Measurements from ENCODE around the gene POU2F1. TPM values are rescaled to one million over a fixed set of nuclear protein-coding genes. Genes with fewer than 3 reads are reported as not detected.

POU2F1 gene
- total and polyA plus RNA-seq, 7 donors: 2.3 to 35.5 (median 15.0) TPM

DNA sequence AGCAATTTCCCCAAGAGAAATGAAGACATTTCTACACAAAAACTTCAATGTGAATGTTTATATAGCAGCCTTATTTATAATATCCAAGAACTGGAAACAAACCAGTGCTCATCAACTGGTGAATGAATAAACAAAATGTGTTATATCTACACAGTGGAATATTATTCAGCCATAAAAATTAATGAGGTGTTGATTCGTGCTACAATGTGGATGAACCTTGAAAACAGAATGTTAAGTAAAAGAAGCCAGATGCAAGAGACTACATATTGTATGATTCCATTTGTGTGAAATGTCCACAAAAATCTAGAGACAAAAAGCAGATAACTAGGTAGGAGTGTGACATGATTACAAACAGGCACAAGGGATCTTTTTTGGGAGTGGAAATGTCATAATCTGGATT is 187.7 kb downstream of the POU2F1 start:
- Histone ChIP-seq H3K27ac (no peak overlapping the region), H3K9me3 (no peaks in the 10 kb centered on the region), H3K36me3 (peaks cover 6 to 46% (median 15%) of the 10 kb centered on the region in 4 donors), H3K4me1 (no peaks in the 10 kb centered on the region), H3K27me3 (no peaks in the 10 kb centered on the region), H3K4me3 (no peak overlapping the region)
- no peak for DNase-seq
- intact Hi-C loops (cut with DNase I): no loop called here
- no peak for TF ChIP-seq POLR2A (IDR thresholded peaks at IDR 0.05)
- no peak for TF ChIP-seq POLR2AphosphoS5 (IDR thresholded peaks at IDR 0.05)
- TF ChIP-seq, protein P1, sequence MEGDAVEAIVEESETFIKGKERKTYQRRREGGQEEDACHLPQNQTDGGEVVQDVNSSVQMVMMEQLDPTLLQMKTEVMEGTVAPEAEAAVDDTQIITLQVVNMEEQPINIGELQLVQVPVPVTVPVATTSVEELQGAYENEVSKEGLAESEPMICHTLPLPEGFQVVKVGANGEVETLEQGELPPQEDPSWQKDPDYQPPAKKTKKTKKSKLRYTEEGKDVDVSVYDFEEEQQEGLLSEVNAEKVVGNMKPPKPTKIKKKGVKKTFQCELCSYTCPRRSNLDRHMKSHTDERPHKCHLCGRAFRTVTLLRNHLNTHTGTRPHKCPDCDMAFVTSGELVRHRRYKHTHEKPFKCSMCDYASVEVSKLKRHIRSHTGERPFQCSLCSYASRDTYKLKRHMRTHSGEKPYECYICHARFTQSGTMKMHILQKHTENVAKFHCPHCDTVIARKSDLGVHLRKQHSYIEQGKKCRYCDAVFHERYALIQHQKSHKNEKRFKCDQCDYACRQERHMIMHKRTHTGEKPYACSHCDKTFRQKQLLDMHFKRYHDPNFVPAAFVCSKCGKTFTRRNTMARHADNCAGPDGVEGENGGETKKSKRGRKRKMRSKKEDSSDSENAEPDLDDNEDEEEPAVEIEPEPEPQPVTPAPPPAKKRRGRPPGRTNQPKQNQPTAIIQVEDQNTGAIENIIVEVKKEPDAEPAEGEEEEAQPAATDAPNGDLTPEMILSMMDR (IDR thresholded peaks at IDR 0.05): no peak
- TF ChIP-seq EP300 (IDR thresholded peaks at IDR 0.05): no peak
- WGBS, 2 donors: 88 to 90% methylated on average over 1 of the region's 1 CpG

- Histone ChIP-seq H3K4me3 (no peak overlapping the region), H3K9me3 (no peaks in the 10 kb centered on the region), H3K27me3 (no peaks in the 10 kb centered on the region), H3K4me1 (no peaks in the 10 kb centered on the region), H3K36me3 (peaks cover 6 to 54% (median 18%) of the 10 kb centered on the region in 4 donors), H3K27ac (no peak overlapping the region)
- DNase-seq: no peak
- TF ChIP-seq POLR2A (IDR thresholded peaks at IDR 0.05): no peak
- TF ChIP-seq POLR2AphosphoS5 (IDR thresholded peaks at IDR 0.05): no peak
- TF ChIP-seq, protein P1 (IDR thresholded peaks at IDR 0.05): no peak
- TF ChIP-seq EP300 (IDR thresholded peaks at IDR 0.05): no peak
- 60 to 89% methylated on average over 1 of the region's 1 CpG for WGBS, 2 donors
- intact Hi-C loops (cut with DNase I): no loop called here
Measured at GRCh38 chr1:167409183-167409582, 188.5 kb downstream of the POU2F1 start.

- Histone ChIP-seq H3K4me1 (no peaks in the 10 kb centered on the region), H3K27me3 (no peaks in the 10 kb centered on the region), H3K27ac (no peak overlapping the region), H3K36me3 (peaks cover 18 to 61% (median 18%) of the 10 kb centered on the region in 4 donors), H3K4me3 (no peak overlapping the region), H3K9me3 (no peaks in the 10 kb centered on the region)
- intact Hi-C loops (cut with DNase I): no loop called here
- DNase-seq: no peak
- TF ChIP-seq, protein P1 (IDR thresholded peaks at IDR 0.05): no peak
- no peak for TF ChIP-seq POLR2A (IDR thresholded peaks at IDR 0.05)
- no peak for TF ChIP-seq POLR2AphosphoS5 (IDR thresholded peaks at IDR 0.05)
- TF ChIP-seq EP300 (IDR thresholded peaks at IDR 0.05): no peak
- 93% methylated on average over 4 of the region's 4 CpGs for WGBS, 2 donors
Measured at GRCh38 chr1:167412072-167412471, 191.4 kb downstream of the POU2F1 start.

- H3K27ac ChIP-seq: no peak overlapping the region
- no peak for TF ChIP-seq POLR2AphosphoS5 (IDR thresholded peaks at IDR 0.05)
- TF ChIP-seq POLR2A (IDR thresholded peaks at IDR 0.05): no peak
- TF ChIP-seq, protein P1 (IDR thresholded peaks at IDR 0.05): no peak
- no peak for TF ChIP-seq EP300 (IDR thresholded peaks at IDR 0.05)
- intact Hi-C loops (cut with DNase I): no loop called here
- no peaks in the 10 kb centered on the region for H3K4me1 ChIP-seq
- H3K27me3 ChIP-seq: no peaks in the 10 kb centered on the region
- no peak for DNase-seq
- H3K4me3 ChIP-seq: no peak overlapping the region
- 81 to 83% methylated on average over 5 of the region's 5 CpGs for WGBS, 2 donors
- peaks cover 18 to 67% (median 18%) of the 10 kb centered on the region in 4 donors for H3K36me3 ChIP-seq
- no peaks in the 10 kb centered on the region for H3K9me3 ChIP-seq
Measured at GRCh38 chr1:167412920-167413319, 192.2 kb downstream of the POU2F1 start.

DNA sequence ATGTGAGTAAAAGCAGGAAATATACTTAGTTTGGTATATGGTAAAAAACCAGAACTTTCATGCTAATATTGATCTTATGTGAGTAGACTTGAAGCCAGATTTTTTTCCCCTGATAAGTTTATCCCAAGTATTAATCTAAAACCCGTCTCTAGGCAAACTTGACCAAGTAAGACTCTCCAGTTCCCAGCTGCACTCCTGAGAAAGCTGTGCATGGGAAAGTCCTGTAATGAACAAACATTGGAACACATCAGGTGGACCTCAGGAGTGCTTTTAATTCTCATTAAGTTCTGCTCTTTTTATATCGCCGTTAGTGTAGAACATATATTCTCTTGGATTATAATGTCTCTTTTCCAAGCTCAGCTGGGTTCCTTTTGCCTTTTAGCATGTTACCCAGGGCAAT is 192.6 kb downstream of the POU2F1 start:
- no peaks in the 10 kb centered on the region for H3K9me3 ChIP-seq
- no peak overlapping the region for H3K4me3 ChIP-seq
- no peaks in the 10 kb centered on the region for H3K27me3 ChIP-seq
- H3K4me1 ChIP-seq: no peaks in the 10 kb centered on the region
- TF ChIP-seq POLR2A (IDR thresholded peaks at IDR 0.05): no peak
- no peak for TF ChIP-seq EP300 (IDR thresholded peaks at IDR 0.05)
- TF ChIP-seq, protein P1 (IDR thresholded peaks at IDR 0.05): no peak
- no peak for TF ChIP-seq POLR2AphosphoS5 (IDR thresholded peaks at IDR 0.05)
- H3K36me3 ChIP-seq: peaks cover 18 to 67% (median 18%) of the 10 kb centered on the region in 4 donors
- 95 to 96% methylated on average over 3 of the region's 3 CpGs for WGBS, 2 donors
- intact Hi-C loops (cut with DNase I): no loop called here
- DNase-seq: no peak
- H3K27ac ChIP-seq: no peak overlapping the region

Data from sigmoid colon (tissue), 7 donors.